ENCODE results near the gene NCL.

The NCL gene

GRCh38 chr2:231480781-231481180, 16.5 kb upstream of the NCL start:
- no peak for DNase-seq (ENCODE audit: insufficient read length, low spot score)
- TF ChIP-seq CTCF (IDR thresholded peaks at IDR 0.05; ENCODE audit: insufficient read depth, missing control alignments), result no peak
- no peak for FAIRE-seq

GRCh38 chr2:231479455-231479854, 15.2 kb upstream of the NCL start:
- TF ChIP-seq CTCF (IDR thresholded peaks at IDR 0.05; ENCODE audit: insufficient read depth, missing control alignments), result no peak
- FAIRE-seq (no peak), DNase-seq (ENCODE audit: insufficient read length, low spot score) (no peak)

- no peak for TF ChIP-seq CTCF (IDR thresholded peaks at IDR 0.05; ENCODE audit: insufficient read depth, missing control alignments)
- FAIRE-seq (no peak), DNase-seq (ENCODE audit: insufficient read length, low spot score) (no peak)
These were observed 12.6 kb upstream of the NCL start for GRCh38 chr2:231476920-231477319.

GRCh38 chr2:231475965-231476364, 11.7 kb upstream of the NCL start:
- TF ChIP-seq CTCF (IDR thresholded peaks at IDR 0.05; ENCODE audit: insufficient read depth, missing control alignments), result no peak
- FAIRE-seq, result no peak
- no peak for DNase-seq (ENCODE audit: insufficient read length, low spot score)

- DNase-seq (ENCODE audit: insufficient read length, low spot score), result no peak
- TF ChIP-seq CTCF (IDR thresholded peaks at IDR 0.05; ENCODE audit: insufficient read depth, missing control alignments), result no peak
- FAIRE-seq, result no peak
These were observed 8.5 kb upstream of the NCL start for GRCh38 chr2:231472816-231473215.

GRCh38 chr2:231470246-231470900, 6.1 kb upstream of the NCL start:
- FAIRE-seq (no peak), DNase-seq (ENCODE audit: insufficient read length, low spot score) (no peak)
- TF ChIP-seq CTCF (IDR thresholded peaks at IDR 0.05; ENCODE audit: insufficient read depth, missing control alignments), result no peak

- DNase-seq (ENCODE audit: insufficient read length, low spot score) (no peak), FAIRE-seq (no peak)
- TF ChIP-seq CTCF (IDR thresholded peaks at IDR 0.05; ENCODE audit: insufficient read depth, missing control alignments), result no peak
These were observed 5.3 kb upstream of the NCL start for GRCh38 chr2:231469583-231469950.
